HL-60 (cell line): ENCODE measurements around the gene RHOH.

ENCODE experiments used
- DNase-seq, 2 experiments: peaks; one replicate each; pipeline ENCODE4 v3.0.0-alpha.2; 2010 to 2020; ENCODE audit warnings: low read depth in 1 of 2, low spot score in 1 of 2
- H3K27ac ChIP-seq: fragments of 250-450 bp; sonication (Bioruptor Pico); replicated peaks from 2 replicates; pipeline ENCODE4 v1.5.1; 2020; ENCODE audit warnings: mild to moderate bottlenecking, moderate library complexity
- H3K27me3 ChIP-seq: fragments of 250-450 bp; sonication (Bioruptor Pico); 2 replicates; pipeline ENCODE4 v1.5.1; 2021; ENCODE audit warnings: mild to moderate bottlenecking, moderate library complexity; ENCODE audit not compliant: insufficient read depth, poor library complexity, severe bottlenecking
- H3K4me3 ChIP-seq: replicated peaks from 2 replicates; pipeline ENCODE4 v1.5.1; 2011; ENCODE audit warnings: mild to moderate bottlenecking, control low read depth, low read length; ENCODE audit not compliant: insufficient read depth
- CTCF ChIP-seq: IDR thresholded peaks from one replicate; pipeline ENCODE4 v1.5.1; 2011; ENCODE audit warnings: low read length, control low read depth, inconsistent platforms; ENCODE audit not compliant: insufficient read depth
- GABPA ChIP-seq: IDR thresholded peaks from 2 replicates; pipeline ENCODE4 v1.6.1; 2012; ENCODE audit warnings: low read depth
- POLR2AphosphoS5 ChIP-seq: IDR thresholded peaks from 2 replicates; pipeline ENCODE4 v1.6.1; 2012; ENCODE audit warnings: low read depth
- REST ChIP-seq: IDR thresholded peaks from 2 replicates; pipeline ENCODE4 v1.6.1; 2012; ENCODE audit warnings: low read depth; ENCODE audit not compliant: insufficient replicate concordance
- SPI1 ChIP-seq: IDR thresholded peaks from 2 replicates; pipeline ENCODE4 v1.6.1; 2012; ENCODE audit warnings: low read depth, mild to moderate bottlenecking, borderline replicate concordance

Gene RHOH

GRCh38 chr4:40240040-40240653 lies 43.3 kb downstream of the RHOH start:
- Histone ChIP-seq H3K27me3 (no peaks in the 10 kb centered on the region), H3K27ac (peak overlapping the region; percentile 74), H3K4me3 (no peak overlapping the region)
- TF ChIP-seq REST (no peak), GABPA (no peak), CTCF (no peak), POLR2AphosphoS5 (no peak), SPI1 (no peak)
- no peak for DNase-seq

- Histone ChIP-seq H3K4me3 (no peak overlapping the region), H3K27ac (peak overlapping the region; percentile 74), H3K27me3 (no peaks in the 10 kb centered on the region)
- DNase-seq, result no peak
- TF ChIP-seq REST, result no peak
- TF ChIP-seq GABPA, result no peak
- no peak for TF ChIP-seq SPI1
- TF ChIP-seq CTCF, result no peak
- no peak for TF ChIP-seq POLR2AphosphoS5
Measured at GRCh38 chr4:40241026-40241425, 44.2 kb downstream of the RHOH start.

- H3K4me3 ChIP-seq, result no peak overlapping the region
Measured at GRCh38 chr4:40241941-40242340, 45.1 kb downstream of the RHOH start.

More at GRCh38 chr4:40241941-40242340, 45.1 kb downstream of the RHOH start:
- H3K27me3 ChIP-seq, result no peaks in the 10 kb centered on the region
- DNase-seq, result no peak
- TF ChIP-seq GABPA (no peak), SPI1 (no peak), REST (no peak), POLR2AphosphoS5 (no peak), CTCF (no peak)
- peak overlapping the region; percentile 74 for H3K27ac ChIP-seq
